Breast epithelium (tissue), 3 donors: ENCODE measurements around the gene TTBK1.

ENCODE experiments used
- CTCF ChIP-seq, 3 donors: fragments of 450-650 bp; IDR thresholded peaks; one replicate each; pipeline ENCODE4 v1.5.1; 2016 to 2017; ENCODE audit warnings: antibody characterized with exemption in 3 of 3, mild to moderate bottlenecking in 3 of 3, moderate library complexity in 3 of 3
- POLR2A ChIP-seq: fragments of 450-650 bp; IDR thresholded peaks from one replicate; pipeline ENCODE4 v1.6.1; 2016; ENCODE audit warnings: antibody characterized with exemption, mild to moderate bottlenecking, moderate library complexity
- POLR2AphosphoS5 ChIP-seq, 3 donors: sonication (generic); formaldehyde crosslinking; IDR thresholded peaks; one replicate each; pipeline ENCODE4 v1.6.1; 2017; ENCODE audit warnings: antibody characterized with exemption in 3 of 3

DNA sequence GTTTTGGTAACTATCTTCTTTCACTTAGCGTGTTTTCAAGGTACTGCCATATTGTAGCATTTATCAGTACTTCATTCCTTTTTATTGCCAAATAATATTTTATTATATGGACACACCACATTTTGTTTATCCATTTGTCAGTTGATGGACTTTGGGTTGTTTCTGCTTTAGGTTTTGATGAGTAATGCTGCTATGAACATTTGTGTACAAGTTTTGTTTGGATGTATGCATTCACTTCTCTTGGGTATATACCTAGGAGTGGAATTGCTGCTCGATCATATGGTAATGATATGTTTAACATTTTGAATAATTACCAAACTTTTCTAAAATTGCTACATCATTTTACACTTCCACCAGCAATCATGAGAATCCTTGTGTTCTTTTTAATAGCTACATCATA lies 48.4 kb downstream of the TTBK1 start:
- TF ChIP-seq CTCF (IDR thresholded peaks at IDR 0.05) (no peak), POLR2A (no peak), POLR2AphosphoS5 (IDR thresholded peaks at IDR 0.05) (no peak)
